A673 (cell line): ENCODE data around the gene MAML2. TPM values are rescaled to one million over a fixed set of nuclear protein-coding genes. Genes with fewer than 3 reads are reported as not detected.

Experiments
- BruUV-seq: library from RNA; stranded (reverse); fragments of 400-500 nt; replicated peaks from 2 replicates; lab custom pipeline; 2021; lab: Mats Ljungman, UMichigan
- CTCF ChIA-PET: fragments of 300-600 bp; sonication (Branson Sonifier 250); formaldehyde crosslinking; loops from one replicate; lab custom pipeline; 2022; ENCODE audit warnings: antibody characterized with exemption; lab: Charles Lee
- POLR2A ChIA-PET: fragments of 300-600 bp; sonication (Branson Sonifier 250); formaldehyde crosslinking; loops from one replicate; lab custom pipeline; 2022; ENCODE audit warnings: antibody characterized with exemption; ENCODE audit not compliant: low non-redundant PET; lab: Charles Lee
- DNase-seq: peaks from one replicate; pipeline ENCODE4 v3.0.0-alpha.2; 2015; ENCODE audit warnings: low spot score
- H3K27ac ChIP-seq: fragments of 200-600 bp; sonication (generic); 2 replicates; pipeline ENCODE4 v1.5.1; 2016; ENCODE audit warnings: mixed run types, low read depth, mild to moderate bottlenecking, mixed read lengths, antibody characterized with exemption, low read length; ENCODE audit not compliant: poor library complexity, severe bottlenecking
- H3K27me3 ChIP-seq: fragments of 200-600 bp; sonication (generic); replicated peaks from 2 replicates; pipeline ENCODE4 v1.6.1; 2017; ENCODE audit warnings: mixed run types, low read depth, mild to moderate bottlenecking, mixed read lengths, antibody characterized with exemption, low read length; ENCODE audit not compliant: insufficient read depth, poor library complexity
- H3K36me3 ChIP-seq: fragments of 200-600 bp; sonication (generic); 2 replicates; pipeline ENCODE4 v1.6.1; 2016; ENCODE audit warnings: mixed run types, mild to moderate bottlenecking, mixed read lengths, antibody characterized with exemption, low read length; ENCODE audit not compliant: insufficient read depth, poor library complexity, severe bottlenecking
- H3K4me1 ChIP-seq: fragments of 200-600 bp; sonication (generic); 2 replicates; pipeline ENCODE4 v1.6.1; 2017; ENCODE audit warnings: mixed run types, mild to moderate bottlenecking, mixed read lengths, antibody characterized with exemption, low read length; ENCODE audit not compliant: insufficient read depth, poor library complexity, severe bottlenecking
- H3K4me3 ChIP-seq: fragments of 200-600 bp; sonication (generic); 2 replicates; pipeline ENCODE4 v1.5.1; 2016; ENCODE audit warnings: low read depth, mixed run types, mild to moderate bottlenecking, mixed read lengths, low read length; ENCODE audit not compliant: poor library complexity, severe bottlenecking
- H3K9me3 ChIP-seq: fragments of 200-600 bp; sonication (generic); 2 replicates; pipeline ENCODE4 v1.6.1; 2016; ENCODE audit warnings: mixed run types, low read depth, mild to moderate bottlenecking, mixed read lengths, antibody characterized with exemption, low read length; ENCODE audit not compliant: poor library complexity, severe bottlenecking
- CTCF ChIP-seq: fragments of 300-800, 200-600 bp; sonication (generic); conservative IDR thresholded peaks from 2 replicates; pipeline ENCODE4 v1.5.1; 2017; ENCODE audit warnings: low read depth, mild to moderate bottlenecking, antibody characterized with exemption, low read length, moderate library complexity, mixed read lengths
- EZH2 ChIP-seq: fragments of 200-600 bp; sonication (generic); IDR thresholded peaks from 2 replicates; pipeline ENCODE4 v1.6.1; 2017; ENCODE audit warnings: borderline replicate concordance, low read depth, mild to moderate bottlenecking, mixed read lengths, antibody characterized with exemption, low read length; ENCODE audit not compliant: poor library complexity, severe bottlenecking
- intact Hi-C: fragments of 100-400 bp; cut with micrococcal nuclease; formaldehyde crosslinking; loops from one replicate; pipeline ENCODE4 v1.10.0; 2022; ENCODE audit not compliant: unreplicated experiment
- total RNA-seq: library from RNA; stranded (reverse); gene quantifications from 2 replicates; pipeline ENCODE4 v1.2.3, GENCODE V29; 2021

MAML2 gene
- total RNA-seq, 1 experiment from 2014 or later: 6.4 TPM

- TF ChIP-seq CTCF: no peak
- no peak for TF ChIP-seq EZH2
- intact Hi-C loops: loop anchor here (5.0 kb wide), 1 partner anchor 67 kb away; no protein-coding TSS in a partner anchor
- DNase-seq: peak; percentile 42
- ChIA-PET CTCF (interaction anchor here (0.7 to 1.0 kb wide), 2 partner anchors 164 to 268 kb away, joined by 4 read pairs; partner anchors contain the start of gene MAML2), POLR2A (interaction anchor here (0.6 kb wide), 1 partner anchor 301 kb away, joined by 5 read pairs; no protein-coding TSS in a partner anchor)
- Histone ChIP-seq H3K27ac (no peak overlapping the region), H3K4me1 (peaks cover 32% of the 10 kb centered on the region), H3K27me3 (no peaks in the 10 kb centered on the region), H3K4me3 (no peak overlapping the region), H3K36me3 (no peaks in the 10 kb centered on the region), H3K9me3 (no peaks in the 10 kb centered on the region)
- BruUV-seq: no TSS peak
These were observed 267.4 kb downstream of the MAML2 start for GRCh38 chr11:96075532-96075959.

- H3K27me3 ChIP-seq: no peaks in the 10 kb centered on the region
- no peak overlapping the region for H3K4me3 ChIP-seq
- peaks cover 32% of the 10 kb centered on the region for H3K4me1 ChIP-seq
- H3K36me3 ChIP-seq: no peaks in the 10 kb centered on the region
- ChIA-PET POLR2A (interaction anchor here (0.6 to 0.7 kb wide), 2 partner anchors 268 to 300 kb away, joined by 5 to 7 read pairs; partner anchors contain the start of gene MAML2), CTCF (interaction anchor here (0.7 to 1.0 kb wide), 3 partner anchors 12 to 268 kb away, joined by 3 to 4 read pairs (median 4); partner anchors contain the start of gene MAML2)
- BruUV-seq: no TSS peak
- peak; percentile 96 for DNase-seq
- H3K9me3 ChIP-seq: no peaks in the 10 kb centered on the region
- no peak for TF ChIP-seq CTCF
- TF ChIP-seq EZH2: no peak
- no peak overlapping the region for H3K27ac ChIP-seq
- intact Hi-C loops: loop anchor here (5.0 kb wide), 1 partner anchor 68 kb away; no protein-coding TSS in a partner anchor
These were observed 268.3 kb downstream of the MAML2 start for GRCh38 chr11:96074551-96075310.

GRCh38 chr11:96073536-96073935, 269.5 kb downstream of the MAML2 start:
- Histone ChIP-seq H3K36me3 (no peaks in the 10 kb centered on the region), H3K4me1 (peaks cover 32% of the 10 kb centered on the region), H3K27me3 (no peaks in the 10 kb centered on the region), H3K4me3 (no peak overlapping the region), H3K27ac (no peak overlapping the region), H3K9me3 (no peaks in the 10 kb centered on the region)
- intact Hi-C loops: no loop called here
- ChIA-PET CTCF (interaction anchor here (1.0 kb wide), 1 partner anchor 11 kb away, joined by 3 read pairs; no protein-coding TSS in a partner anchor), POLR2A (no interaction called here)
- no TSS peak for BruUV-seq
- TF ChIP-seq EZH2 (no peak), CTCF (no peak)
- no peak for DNase-seq
